Upper lobe of left lung (tissue), 6 donors: Measurements from ENCODE around the gene HHAT. TPM values are rescaled to one million over a fixed set of nuclear protein-coding genes. Genes with fewer than 3 reads are reported as not detected.

Experiments
- ATAC-seq, 2 donors: fragments of 200-7000 bp; cut with Tn5 transposase; one replicate each; pipeline ENCODE4 v1.9.1; 2022; ENCODE audit warnings: mild to moderate bottlenecking in 2 of 2, moderate library complexity in 2 of 2; ENCODE audit not compliant: low FRiP score in 2 of 2
- DNase-seq, 2 donors: peaks; one replicate each; pipeline ENCODE4 v3.0.0-alpha.2; 2019 to 2020
- H3K27ac ChIP-seq, 4 donors: fragments of 200-600 bp; sonication (generic); one replicate each; pipeline ENCODE4 v1.5.1; 2016 to 2019
- H3K27me3 ChIP-seq, 4 donors: fragments of 200-600 bp; sonication (generic); one replicate each; pipeline ENCODE4 v1.5.1; 2017 to 2019
- H3K36me3 ChIP-seq, 4 donors: fragments of 200-600 bp; sonication (generic); one replicate each; pipeline ENCODE4 v1.5.1; 2016 to 2019
- H3K4me1 ChIP-seq, 4 donors: fragments of 200-600 bp; sonication (generic); one replicate each; pipeline ENCODE4 v1.5.1; 2018 to 2019
- H3K4me3 ChIP-seq, 4 donors: fragments of 200-600 bp; sonication (generic); one replicate each; pipeline ENCODE4 v1.5.1; 2017 to 2019; ENCODE audit warnings: mild to moderate bottlenecking in 2 of 4, moderate library complexity in 1 of 4
- H3K9me3 ChIP-seq, 4 donors: fragments of 200-600 bp; sonication (generic); one replicate each; pipeline ENCODE4 v1.5.1; 2018 to 2019
- CTCF ChIP-seq, 6 experiments: fragments of 450-650 bp in 4 of 6; fragments of 200-600 bp in 2 of 6; sonication (generic) in 2 of 6; IDR thresholded peaks; one replicate each; pipeline ENCODE4 v1.5.1; 2016 to 2019; ENCODE audit warnings: antibody characterized with exemption in 6 of 6
- EP300 ChIP-seq, 4 donors: sonication (generic); formaldehyde crosslinking; IDR thresholded peaks; one replicate each; pipeline ENCODE4 v1.5.1; 2017; ENCODE audit warnings: antibody characterized with exemption in 4 of 4, control low read depth in 2 of 4
- POLR2A ChIP-seq, 4 donors: fragments of 450-650 bp; IDR thresholded peaks; one replicate each; pipeline ENCODE4 v1.5.1; 2016 to 2017; ENCODE audit warnings: antibody characterized with exemption in 4 of 4, mild to moderate bottlenecking in 2 of 4
- POLR2AphosphoS5 ChIP-seq, 2 donors: sonication (generic); formaldehyde crosslinking; IDR thresholded peaks; one replicate each; pipeline ENCODE4 v1.5.1; 2017; ENCODE audit warnings: antibody characterized with exemption in 2 of 2
- WGBS, 2 donors: methylation state at CpG; one replicate each; pipeline ENCODE4 v1.1.5; 2017 to 2018; 5-methylcytosine and 5-hydroxymethylcytosine counted together
- total RNA-seq, 6 donors: library from RNA; depleted of rRNA in 4 of 6; stranded (reverse); fragments of >200 nt in 4 of 6; gene quantifications; one replicate each; pipeline versions ENCODE4 v1.1.0 to v1.2.1, GENCODE V29; 2016 to 2021
- donor health status: DM: no; HTN: no; CAD: no; lungs with moderate emphysema.
- donor health status: DM: no; HTN: yes; CAD: no; lungs with severe emphysema.

Gene HHAT
- total RNA-seq, 6 donors from 2014 or later: 4.6 to 8.1 (median 5.7) TPM

DNA sequence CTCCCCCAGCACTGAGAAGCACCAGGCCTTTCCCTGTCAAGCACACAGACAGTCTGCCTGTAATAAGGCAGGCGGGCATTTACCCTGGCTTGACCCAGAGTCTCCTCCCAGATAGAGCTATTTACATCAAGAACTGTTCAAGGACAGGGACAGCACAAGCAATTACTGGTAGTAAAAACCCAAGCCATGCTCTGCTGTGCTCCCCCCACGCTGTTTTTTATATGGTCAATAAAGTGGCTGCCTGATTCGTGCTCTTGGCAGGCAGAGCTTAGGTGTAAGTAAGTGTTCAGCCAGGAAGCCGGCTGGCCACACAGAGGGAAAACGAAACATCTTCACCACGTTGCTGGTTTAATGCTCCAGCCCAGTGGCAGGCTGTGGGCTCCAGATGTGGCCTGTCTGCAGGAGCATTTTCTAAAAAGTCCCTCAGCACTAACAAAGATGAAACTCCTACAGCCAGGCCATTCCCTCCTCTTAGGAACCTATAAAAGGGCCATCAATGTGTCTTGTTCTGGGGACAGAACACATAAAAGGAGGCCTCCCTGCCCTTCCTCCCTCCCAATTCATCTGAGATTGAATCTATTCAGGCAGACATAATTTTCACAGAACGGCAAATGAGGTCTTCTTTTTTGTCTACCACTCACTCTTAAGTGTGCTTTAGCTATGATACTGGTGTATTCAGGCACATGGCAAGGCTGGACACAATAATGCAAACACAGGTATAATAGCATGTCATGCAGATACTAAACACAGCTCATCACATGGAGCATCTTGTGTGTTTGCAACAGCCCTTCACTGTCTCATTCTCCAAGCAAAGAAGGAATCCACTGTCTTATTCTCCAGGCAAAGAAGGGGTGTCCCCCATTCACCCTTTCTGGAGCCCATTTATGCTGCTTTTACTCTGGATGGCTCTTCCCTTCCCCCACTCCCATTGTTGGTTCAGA lies 378.9 kb downstream of the HHAT start:
- Histone ChIP-seq H3K9me3 (no peaks in the 10 kb centered on the region), H3K27me3 (no peaks in the 10 kb centered on the region), H3K4me1 (no peaks in the 10 kb centered on the region), H3K27ac (no peak overlapping the region), H3K4me3 (no peak overlapping the region), H3K36me3 (no peaks in the 10 kb centered on the region)
- DNase-seq (no peak), ATAC-seq (no peak)
- no peak for TF ChIP-seq POLR2AphosphoS5 (IDR thresholded peaks at IDR 0.05)
- no peak for TF ChIP-seq CTCF (IDR thresholded peaks at IDR 0.05)
- TF ChIP-seq EP300 (IDR thresholded peaks at IDR 0.05): no peak
- TF ChIP-seq POLR2A (IDR thresholded peaks at IDR 0.05): no peak
- WGBS, 2 donors: 84 to 85% methylated on average over 7 of the region's 7 CpGs

DNA sequence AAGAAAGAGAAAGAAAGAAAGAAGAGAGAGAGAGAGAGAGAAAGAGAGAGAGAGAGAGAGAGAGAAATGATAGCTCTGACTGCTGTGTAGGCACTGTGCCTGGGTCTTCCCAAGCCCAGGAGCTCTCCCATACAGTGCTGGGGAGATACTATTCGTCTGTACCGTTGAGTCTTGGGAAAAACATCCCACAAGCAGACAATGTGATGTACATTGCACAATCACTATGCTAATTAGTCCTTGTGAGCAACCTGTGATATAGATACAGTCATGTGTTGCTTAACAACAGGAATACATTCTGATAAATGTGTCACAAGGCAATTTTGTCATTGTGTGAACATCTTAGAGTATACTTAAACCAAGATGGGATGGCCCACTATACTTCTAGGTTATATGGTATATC lies 381.0 kb downstream of the HHAT start:
- DNase-seq (no peak), ATAC-seq (no peak)
- Histone ChIP-seq H3K4me1 (no peaks in the 10 kb centered on the region), H3K9me3 (no peaks in the 10 kb centered on the region), H3K36me3 (no peaks in the 10 kb centered on the region), H3K27me3 (no peaks in the 10 kb centered on the region), H3K27ac (no peak overlapping the region), H3K4me3 (no peak overlapping the region)
- no peak for TF ChIP-seq POLR2A (IDR thresholded peaks at IDR 0.05)
- no peak for TF ChIP-seq POLR2AphosphoS5 (IDR thresholded peaks at IDR 0.05)
- TF ChIP-seq EP300 (IDR thresholded peaks at IDR 0.05): no peak
- no peak for TF ChIP-seq CTCF (IDR thresholded peaks at IDR 0.05)
- WGBS, 2 donors: 86 to 89% methylated on average over 2 of the region's 2 CpGs

DNA sequence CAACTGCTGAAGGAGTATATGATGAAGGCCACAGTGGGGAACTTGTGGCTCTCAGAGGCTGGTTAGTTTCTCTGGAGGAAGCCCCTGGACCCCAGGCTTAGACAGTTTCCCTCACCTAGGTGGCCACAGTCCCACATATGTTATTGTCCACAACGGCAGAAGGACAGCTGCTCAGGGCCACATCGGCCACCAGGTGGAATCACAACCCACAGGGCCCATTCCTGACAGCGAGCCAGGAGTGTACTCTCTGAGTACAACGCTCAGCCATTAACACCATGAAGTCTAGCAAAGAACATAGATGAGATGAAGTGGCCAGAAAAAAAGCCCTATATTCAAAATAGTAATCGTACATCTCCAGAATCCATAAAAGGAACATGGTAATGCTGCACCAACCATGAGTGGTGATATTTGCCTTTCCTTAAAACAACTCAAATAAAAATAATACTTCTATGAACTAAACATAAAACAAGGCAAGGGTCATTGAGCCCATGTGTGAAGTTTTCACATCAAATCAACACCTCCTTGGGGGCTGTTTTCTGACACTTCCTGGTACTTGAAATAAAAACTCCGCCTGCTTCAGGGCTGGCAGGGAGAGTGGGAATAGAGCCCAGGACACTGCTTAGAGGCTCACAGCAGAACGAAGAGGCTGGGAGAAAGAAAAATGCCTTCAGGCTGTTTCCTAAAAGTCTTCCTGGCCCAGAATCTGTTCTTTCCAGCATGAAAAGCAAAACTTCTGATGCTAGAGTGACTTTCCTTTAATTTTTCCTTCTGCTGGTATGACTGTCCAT lies 383.3 kb downstream of the HHAT start:
- TF ChIP-seq POLR2AphosphoS5 (IDR thresholded peaks at IDR 0.05): no peak
- TF ChIP-seq EP300 (IDR thresholded peaks at IDR 0.05): no peak
- TF ChIP-seq POLR2A (IDR thresholded peaks at IDR 0.05): no peak
- no peak for TF ChIP-seq CTCF (IDR thresholded peaks at IDR 0.05)
- no peaks in the 10 kb centered on the region for H3K36me3 ChIP-seq
- no peaks in the 10 kb centered on the region for H3K4me1 ChIP-seq
- H3K9me3 ChIP-seq: no peaks in the 10 kb centered on the region
- no peaks in the 10 kb centered on the region for H3K27me3 ChIP-seq
- no peak overlapping the region for H3K4me3 ChIP-seq
- H3K27ac ChIP-seq: no peak overlapping the region
- ATAC-seq: no peak
- DNase-seq: no peak
- 69 to 74% methylated on average over 5 to 7 of the region's 7 CpGs for WGBS, 2 donors

- Histone ChIP-seq H3K27ac (no peak overlapping the region), H3K36me3 (no peaks in the 10 kb centered on the region), H3K4me1 (no peaks in the 10 kb centered on the region), H3K4me3 (no peak overlapping the region), H3K27me3 (no peaks in the 10 kb centered on the region), H3K9me3 (no peaks in the 10 kb centered on the region)
- no peak for ATAC-seq
- DNase-seq: no peak
- no peak for TF ChIP-seq POLR2AphosphoS5 (IDR thresholded peaks at IDR 0.05)
- TF ChIP-seq CTCF (IDR thresholded peaks at IDR 0.05): no peak
Observed at GRCh38 chr1:210715072-210715471, 386.4 kb downstream of the HHAT start.
